HUDEP-2 (cell line): ENCODE results near the gene KRTAP4-7.
A peak's percentile ranks its signal among the peaks of the same experiment; 100 is the strongest.
"Not testable (repeated sequence)": the region's sequence is repeated elsewhere in the genome, so short reads cannot be mapped to it uniquely, and the experiment has no call there.

ENCODE experiments used
- DNase-seq, 76 experiments: peaks; one replicate each; lab custom pipeline; 2025; ENCODE audit not compliant: unreplicated experiment in 76 of 76; lab: John Stamatoyannopoulos, UW

KRTAP4-7 gene

GRCh38 chr17:41084100-41084856 lies at the start of gene KRTAP4-7:
Gene KRTAP4-7, plus strand, starts transcription at chr17:41084150. Its CDS starts 57 bp downstream, at chr17:41084207.
- not testable (repeated sequence) for DNase-seq

- DNase-seq, result not testable (repeated sequence)
These were observed 49.5 kb upstream of the KRTAP4-7 start, which contains the start of gene KRTAP1-3 for GRCh38 chr17:41034346-41034935. Gene KRTAP1-3, minus strand, starts transcription at chr17:41034874. Its CDS starts 53 bp downstream, at chr17:41034821.

GRCh38 chr17:41037853-41038350 lies 46.0 kb upstream of the KRTAP4-7 start:
- DNase-seq, result no peak

GRCh38 chr17:41040783-41041571 lies 43.0 kb upstream of the KRTAP4-7 start, which contains the start of gene KRTAP1-1:
Gene KRTAP1-1, minus strand, starts transcription at chr17:41041450. Its CDS starts 53 bp downstream, at chr17:41041397.
- not testable (repeated sequence) for DNase-seq

GRCh38 chr17:41042953-41043352 lies 41.0 kb upstream of the KRTAP4-7 start:
- no peak for DNase-seq

GRCh38 chr17:41046735-41047465 lies 37.0 kb upstream of the KRTAP4-7 start, which contains the start of gene KRTAP2-1:
Gene KRTAP2-1, minus strand, starts transcription at chr17:41047316. Its CDS starts 49 bp downstream, at chr17:41047267.
- DNase-seq, result not testable (repeated sequence)

- no peak for DNase-seq
These were observed 35.5 kb upstream of the KRTAP4-7 start for GRCh38 chr17:41048441-41048840.

GRCh38 chr17:41049110-41049509 lies 34.8 kb upstream of the KRTAP4-7 start:
- DNase-seq, result no peak

GRCh38 chr17:41052566-41052965 lies 31.4 kb upstream of the KRTAP4-7 start:
- DNase-seq, result no peak

- no peak for DNase-seq
These were observed 29.9 kb upstream of the KRTAP4-7 start for GRCh38 chr17:41054025-41054424.

- DNase-seq, result not testable (repeated sequence)
These were observed 29.4 kb upstream of the KRTAP4-7 start for GRCh38 chr17:41054556-41054955.

- DNase-seq, result not testable (repeated sequence)
These were observed 28.8 kb upstream of the KRTAP4-7 start, which contains the start of gene KRTAP2-2 for GRCh38 chr17:41055130-41055529. Gene KRTAP2-2, minus strand, starts transcription at chr17:41055230. Its CDS starts 19 bp downstream, at chr17:41055211.

GRCh38 chr17:41057547-41057946 lies 26.4 kb upstream of the KRTAP4-7 start:
- no peak for DNase-seq

- no peak for DNase-seq
These were observed 25.2 kb upstream of the KRTAP4-7 start for GRCh38 chr17:41058741-41059140.

GRCh38 chr17:41059276-41060051 lies 24.5 kb upstream of the KRTAP4-7 start:
- DNase-seq, result not testable (repeated sequence)

- no peak for DNase-seq
These were observed 23.8 kb upstream of the KRTAP4-7 start, which contains the start of gene KRTAP2-3 for GRCh38 chr17:41060052-41060604. Gene KRTAP2-3, minus strand, starts transcription at chr17:41060114. Its CDS starts 64 bp downstream, at chr17:41060050.

- DNase-seq, result no peak
These were observed 22.0 kb upstream of the KRTAP4-7 start for GRCh38 chr17:41061964-41062363.

GRCh38 chr17:41063449-41063848 lies 20.5 kb upstream of the KRTAP4-7 start:
- no peak for DNase-seq

- DNase-seq, result peak in 1 of 76 experiments; percentile 4
These were observed 19.6 kb upstream of the KRTAP4-7 start for GRCh38 chr17:41064301-41064700.
